Posterior cingulate gyrus (tissue), 11 donors: Measurements from ENCODE around the gene FRS2.

Experiments
- DNase-seq, 10 donors: peaks; one replicate each; pipeline versions ENCODE4 v3.0.0 to v3.0.0-alpha.2; 2020 to 2021; ENCODE audit warnings: mixed read lengths in 3 of 10
- intact Hi-C: fragments of 100-400 bp; cut with DNase I; formaldehyde crosslinking; loops from one replicate; pipeline ENCODE4 v1.15.1; 2023

Gene FRS2

DNA sequence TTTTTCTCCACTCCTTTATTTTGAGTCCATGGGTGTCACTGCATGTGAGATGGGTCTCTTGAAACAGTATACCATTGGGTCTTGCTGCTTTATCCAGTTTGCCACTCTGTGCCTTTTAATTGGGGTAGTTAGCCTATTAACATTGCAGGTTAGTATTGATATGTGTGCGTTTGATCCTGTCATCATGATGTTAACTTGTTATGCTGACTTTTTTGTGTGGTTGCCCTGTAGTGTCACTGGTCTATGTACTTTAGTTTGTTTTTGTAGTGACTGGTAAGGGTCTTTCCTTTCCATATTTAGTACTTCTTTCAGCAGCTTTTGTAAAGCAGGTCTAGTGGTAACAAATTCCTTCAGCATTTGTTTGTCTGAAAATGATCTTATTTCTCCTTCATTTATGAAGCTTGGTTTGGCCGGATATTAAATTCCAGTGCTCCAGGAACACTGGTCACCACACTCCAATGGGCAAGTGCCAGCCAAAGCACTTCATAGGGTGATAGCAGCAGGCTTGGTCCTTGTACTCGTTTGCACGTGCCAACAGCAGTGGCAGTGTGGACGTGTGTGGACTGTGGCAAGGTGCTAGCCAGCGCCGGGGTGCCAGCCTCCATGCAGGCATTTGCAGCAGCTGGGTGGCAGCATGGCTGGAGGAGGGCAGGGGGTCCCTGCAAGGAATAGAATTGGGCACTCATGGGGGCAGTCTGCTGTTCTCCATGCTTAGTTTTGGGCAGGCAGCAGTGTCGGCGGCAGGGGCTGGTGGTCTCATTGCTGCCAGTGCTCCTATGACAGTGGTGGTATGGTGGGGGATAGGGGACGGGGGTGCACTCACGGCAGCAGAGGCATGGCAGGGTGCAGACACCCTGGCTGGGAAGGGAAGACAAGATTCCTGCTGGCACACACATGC lies 53.5 kb downstream of the FRS2 start:
- intact Hi-C loops = no loop called here
- peak in 1 of 10 donors; percentile 61 for DNase-seq

DNA sequence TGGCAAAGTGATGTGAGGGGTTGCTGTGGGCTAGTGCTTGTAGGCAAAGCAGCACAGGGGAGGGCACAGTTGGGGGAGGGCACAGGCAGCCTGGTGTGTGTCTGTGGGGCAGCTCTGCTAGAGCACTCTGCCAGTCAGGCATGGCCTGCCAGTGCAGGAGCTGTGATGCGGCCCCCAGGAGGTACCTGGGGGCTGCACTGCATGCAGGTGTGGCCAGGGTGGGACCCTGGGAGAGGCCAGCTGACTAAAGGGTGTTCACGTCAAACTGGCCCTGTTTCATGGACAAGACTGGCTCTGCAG lies 54.1 kb downstream of the FRS2 start:
- intact Hi-C loops = no loop called here
- DNase-seq = peak in 1 of 10 donors; percentile 73

DNA sequence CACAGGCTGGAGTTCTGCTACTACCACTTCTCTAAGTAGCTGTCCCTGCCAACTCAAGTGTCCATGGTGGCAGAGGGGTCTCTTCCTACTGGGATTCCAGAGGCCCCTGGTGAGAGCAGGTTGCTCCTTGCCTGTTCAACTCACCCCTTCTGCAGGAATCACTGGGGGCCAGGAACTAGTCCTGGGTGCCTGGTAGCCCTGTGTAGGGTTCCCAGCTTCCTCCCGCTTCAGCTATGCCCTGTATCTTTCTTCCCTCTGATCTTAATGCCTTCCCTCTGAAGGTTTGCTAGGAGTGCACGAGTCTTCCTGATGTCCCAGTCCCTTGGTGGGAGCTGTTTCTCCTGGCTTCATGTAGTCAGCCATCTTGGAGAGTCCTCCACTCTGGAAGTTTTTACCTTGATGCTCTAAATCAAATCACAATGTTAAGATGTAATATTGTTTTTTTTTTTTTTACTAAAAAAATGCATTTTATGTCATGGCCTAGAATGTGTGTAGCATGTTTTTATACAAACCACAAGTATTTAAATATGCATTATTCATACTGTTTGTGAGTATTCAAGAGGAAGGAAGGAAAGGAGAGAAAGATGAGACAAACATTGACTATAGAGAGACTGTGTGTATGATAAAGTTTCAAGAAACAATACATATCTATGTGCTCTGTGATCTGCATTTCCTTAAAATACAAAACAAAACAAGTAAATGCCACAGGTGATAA lies 54.7 kb downstream of the FRS2 start:
- intact Hi-C loops = no loop called here
- DNase-seq = no peak

DNA sequence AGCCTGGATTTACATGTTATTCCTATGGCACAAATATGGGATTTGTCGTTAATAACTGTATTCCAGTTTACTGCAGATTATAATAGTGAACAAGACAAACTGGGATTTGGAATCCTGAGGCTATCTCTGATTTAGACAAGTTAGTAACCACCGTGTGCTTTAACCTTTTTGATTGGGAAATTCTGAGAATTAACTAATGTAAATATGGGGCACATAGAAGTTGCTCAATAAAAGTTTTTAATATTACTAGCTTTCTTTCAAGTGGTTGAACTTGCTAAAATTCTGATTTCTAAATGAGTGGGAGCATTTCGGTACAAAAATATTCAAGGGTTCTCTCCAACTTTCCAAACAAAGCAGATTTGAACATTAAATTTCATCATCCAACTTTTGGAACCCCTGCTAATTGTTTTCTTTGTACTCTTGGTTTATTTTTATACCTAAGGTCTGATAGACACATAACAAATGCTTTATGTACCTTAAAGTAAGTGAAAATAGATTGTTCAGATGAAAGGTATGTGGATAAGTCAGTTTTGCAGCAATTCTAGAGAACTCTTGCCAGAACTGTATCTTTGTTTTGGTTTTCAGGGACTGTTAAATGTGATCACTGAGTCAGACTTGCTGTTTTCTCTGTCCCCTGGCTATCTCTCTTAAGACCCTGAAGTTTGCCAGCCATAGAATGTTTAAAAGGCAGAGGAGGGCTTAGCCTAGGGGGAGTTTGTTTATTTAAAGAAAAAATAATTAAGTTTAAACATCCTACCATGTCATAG lies 57.5 kb downstream of the FRS2 start:
- intact Hi-C loops = no loop called here
- DNase-seq = no peak

DNA sequence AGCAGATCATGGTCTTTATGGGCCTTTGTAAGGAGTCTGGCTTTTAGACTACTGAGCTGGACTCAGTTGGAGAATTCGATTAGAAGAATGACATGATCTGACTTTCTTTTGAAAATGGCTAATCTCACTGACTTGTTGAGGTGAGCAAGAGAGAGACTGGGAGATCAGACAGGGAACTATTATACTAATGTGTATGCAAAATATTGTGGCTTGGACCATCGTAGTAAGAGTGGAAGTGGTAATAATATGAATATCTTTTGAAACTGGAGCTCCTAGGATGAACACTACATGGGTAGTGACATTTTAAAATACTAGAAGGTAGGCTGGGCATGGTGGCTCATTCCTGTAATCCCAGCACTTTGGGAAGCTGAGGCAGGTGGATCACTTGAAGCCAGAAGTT lies 58.8 kb downstream of the FRS2 start:
- intact Hi-C loops = no loop called here
- DNase-seq = no peak

DNA sequence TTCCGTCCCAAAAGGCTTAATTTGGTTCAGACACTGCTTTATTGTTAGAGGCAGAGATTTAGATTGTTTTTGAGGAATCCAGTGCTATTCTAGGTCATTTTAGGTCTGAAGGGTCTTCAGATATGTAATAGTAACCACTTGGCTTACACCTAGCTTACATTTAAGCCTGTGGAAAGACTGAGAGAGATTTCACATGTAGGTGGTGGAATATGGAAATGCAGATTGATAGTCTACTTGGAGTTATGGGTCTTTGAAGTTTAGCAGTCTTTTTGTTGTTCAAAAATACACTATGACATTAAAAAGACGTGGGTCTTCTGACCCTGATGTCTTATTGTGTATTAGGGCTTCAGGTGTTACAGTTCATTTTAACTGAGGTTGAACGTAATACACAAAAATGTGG lies 63.7 kb downstream of the FRS2 start:
- no peak for DNase-seq
- intact Hi-C loops = no loop called here

DNA sequence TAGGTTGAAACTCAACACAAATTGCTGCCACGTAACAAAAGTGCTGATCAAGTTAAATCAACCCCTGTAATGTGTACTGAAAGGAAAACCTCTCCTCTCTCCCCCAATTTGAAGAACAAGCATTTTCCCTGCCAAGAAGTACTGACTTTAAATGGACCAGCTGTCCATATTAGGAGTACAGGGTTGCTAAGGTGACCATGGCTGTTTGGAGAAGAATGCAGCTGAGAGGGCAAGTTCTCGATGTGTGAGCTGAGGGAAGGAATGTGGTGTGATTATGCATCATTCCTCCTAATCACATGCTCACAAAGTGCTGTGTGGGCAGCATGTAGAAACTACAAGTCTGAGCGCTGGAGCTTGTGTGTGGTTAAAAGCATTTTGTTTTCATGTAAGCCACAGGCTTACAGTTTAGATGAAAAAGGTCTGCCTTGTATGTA lies 64.2 kb downstream of the FRS2 start:
- intact Hi-C loops = no loop called here
- peak in 6 of 10 donors; percentile 17 to 74 (median 35) for DNase-seq

DNA sequence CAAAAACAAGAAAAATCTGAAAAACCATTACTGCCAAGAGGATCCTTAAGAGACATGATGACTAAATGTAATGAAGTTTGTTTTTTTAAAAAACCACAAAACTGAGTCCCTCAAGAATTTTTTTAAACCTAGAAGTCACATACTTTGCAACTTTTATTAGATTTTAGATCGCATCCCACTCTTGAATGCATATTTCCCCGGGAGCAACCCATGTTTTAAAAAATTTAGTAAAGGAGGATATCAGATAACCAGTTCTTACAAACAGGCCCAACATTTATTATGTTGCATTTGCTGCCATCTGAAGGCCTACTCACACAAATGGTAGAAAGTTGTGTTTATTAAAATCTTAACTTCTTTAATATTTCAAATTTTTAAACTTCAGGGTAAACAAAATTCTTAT lies 70.8 kb downstream of the FRS2 start:
- intact Hi-C loops = no loop called here
- DNase-seq = no peak

DNA sequence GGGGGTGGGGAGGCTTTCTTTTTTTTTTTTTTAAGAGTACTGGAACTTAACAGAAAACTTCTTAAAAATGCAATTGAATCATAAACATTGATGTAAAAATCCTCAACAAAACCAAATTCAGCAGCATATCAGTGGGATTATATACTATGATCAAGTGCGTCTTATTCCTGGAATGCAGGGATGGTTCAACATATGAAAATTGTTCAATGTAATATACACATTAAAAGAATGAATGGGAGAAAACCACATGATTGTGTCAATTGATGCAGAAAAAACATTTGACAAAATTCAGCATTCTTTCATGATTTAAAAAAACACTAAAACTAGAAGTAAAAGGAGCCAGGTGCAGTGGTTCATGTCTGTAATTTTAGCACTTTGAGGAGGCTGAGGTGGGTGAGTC lies 73.9 kb downstream of the FRS2 start:
- no peak for DNase-seq
- intact Hi-C loops = no loop called here

DNA sequence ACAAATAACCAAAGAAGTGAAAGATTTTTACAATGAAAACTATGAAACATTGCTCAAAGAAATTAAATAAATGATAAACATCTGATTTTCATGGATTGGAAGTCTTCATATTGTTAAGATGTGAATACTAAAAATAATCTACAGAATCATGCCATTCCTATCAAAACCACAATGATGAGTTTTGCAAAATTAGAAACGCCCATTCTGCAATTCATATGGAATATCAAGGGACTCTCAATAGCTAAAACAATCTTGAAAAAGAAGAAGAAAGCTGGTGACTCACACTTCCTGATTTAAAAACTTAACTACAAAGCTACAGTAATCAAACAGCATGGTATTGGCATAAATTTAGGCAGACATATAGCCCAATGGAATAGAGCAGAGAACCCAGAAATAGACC lies 74.9 kb downstream of the FRS2 start:
- DNase-seq = no peak
- intact Hi-C loops = no loop called here

DNA sequence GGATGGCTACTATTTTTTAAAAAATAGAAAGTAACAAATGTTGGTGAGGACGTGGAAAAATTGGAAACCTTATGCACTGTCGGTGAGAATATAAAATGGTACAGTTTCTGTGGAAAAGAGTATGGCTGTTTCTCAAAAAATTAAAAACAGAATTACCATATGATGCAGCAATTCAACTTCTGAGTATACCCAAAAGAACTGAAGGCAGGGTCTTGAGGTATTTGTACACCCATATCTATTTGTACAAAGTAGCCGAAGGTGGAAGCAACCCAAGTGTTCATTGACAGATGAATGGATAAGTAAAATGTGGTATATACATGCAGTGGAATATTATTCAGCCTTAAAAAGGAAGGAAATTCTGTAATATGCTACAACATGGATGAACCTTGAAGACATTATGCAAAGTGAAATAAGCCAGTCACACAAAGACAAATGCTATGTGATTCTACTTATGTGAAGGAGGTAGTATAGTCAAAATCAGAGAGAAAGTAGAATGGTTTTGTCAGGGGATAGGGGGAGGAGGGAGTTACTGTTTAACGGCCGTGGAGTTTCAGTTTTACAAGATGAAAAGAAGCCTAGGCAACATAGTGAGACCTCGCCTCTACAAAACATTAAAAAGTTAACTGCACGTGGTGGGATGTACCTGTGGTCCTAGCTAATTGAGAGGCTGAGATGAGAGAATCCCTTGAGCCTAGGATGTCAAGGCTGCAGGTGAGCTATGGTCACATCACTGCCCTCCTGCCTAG lies 76.7 kb downstream of the FRS2 start:
- intact Hi-C loops = no loop called here
- DNase-seq = no peak

DNA sequence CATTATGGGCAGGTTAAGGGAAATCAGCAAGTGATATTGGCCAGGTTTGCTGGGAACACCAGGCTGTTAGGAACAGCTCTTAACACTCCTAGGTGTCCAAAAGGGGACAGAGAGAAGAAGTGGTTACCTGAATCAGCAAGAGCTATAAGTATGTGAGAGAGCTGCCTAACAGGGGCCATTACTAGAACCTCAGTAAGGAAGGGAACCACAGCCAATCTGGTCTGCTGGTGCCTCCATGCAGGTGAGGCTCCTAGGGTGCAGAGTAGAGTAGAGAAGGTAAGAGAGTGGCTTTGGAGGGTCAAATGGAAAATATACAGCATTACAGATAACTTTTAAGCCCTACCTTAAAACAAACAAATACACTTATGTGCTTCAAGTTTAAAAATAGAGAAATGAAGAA lies 78.5 kb downstream of the FRS2 start:
- no peak for DNase-seq
- intact Hi-C loops = no loop called here

DNA sequence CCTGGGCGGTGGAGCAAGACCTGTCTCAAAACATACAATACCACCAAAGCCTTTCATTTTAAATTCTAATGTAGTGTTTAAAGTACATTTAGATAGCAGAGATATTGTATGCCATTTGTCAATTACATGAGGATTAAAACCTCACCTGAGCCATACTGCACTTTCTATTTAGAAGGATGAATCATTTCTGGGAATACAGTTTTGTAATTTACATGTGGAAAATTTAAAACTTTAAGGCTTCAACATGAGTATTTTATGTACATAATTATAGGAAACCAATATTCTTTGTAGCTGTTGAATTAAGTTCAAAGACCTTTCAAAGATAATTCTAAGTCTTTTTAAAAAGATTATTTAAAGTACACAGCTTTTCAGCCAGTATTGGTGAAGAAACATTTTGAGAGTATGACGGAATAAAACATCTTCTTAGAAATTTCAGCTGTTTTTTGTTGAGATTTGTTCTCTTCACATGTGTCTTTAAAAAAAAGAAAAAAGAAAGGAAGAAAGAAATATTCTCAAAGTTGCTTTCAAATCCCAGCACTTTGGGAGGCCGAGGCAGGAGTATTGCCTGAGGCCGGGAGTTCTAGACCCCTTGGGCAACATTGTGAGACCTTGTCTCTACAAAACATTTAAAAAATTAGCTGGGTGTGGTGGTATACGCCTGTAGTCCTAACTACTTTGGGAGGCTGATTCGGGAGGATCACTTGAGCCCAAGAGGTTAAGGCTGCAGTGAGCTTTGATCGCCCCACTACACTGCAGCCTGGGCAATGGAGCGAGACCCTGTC lies 80.6 kb downstream of the FRS2 start:
- DNase-seq = no peak
- intact Hi-C loops = no loop called here

DNA sequence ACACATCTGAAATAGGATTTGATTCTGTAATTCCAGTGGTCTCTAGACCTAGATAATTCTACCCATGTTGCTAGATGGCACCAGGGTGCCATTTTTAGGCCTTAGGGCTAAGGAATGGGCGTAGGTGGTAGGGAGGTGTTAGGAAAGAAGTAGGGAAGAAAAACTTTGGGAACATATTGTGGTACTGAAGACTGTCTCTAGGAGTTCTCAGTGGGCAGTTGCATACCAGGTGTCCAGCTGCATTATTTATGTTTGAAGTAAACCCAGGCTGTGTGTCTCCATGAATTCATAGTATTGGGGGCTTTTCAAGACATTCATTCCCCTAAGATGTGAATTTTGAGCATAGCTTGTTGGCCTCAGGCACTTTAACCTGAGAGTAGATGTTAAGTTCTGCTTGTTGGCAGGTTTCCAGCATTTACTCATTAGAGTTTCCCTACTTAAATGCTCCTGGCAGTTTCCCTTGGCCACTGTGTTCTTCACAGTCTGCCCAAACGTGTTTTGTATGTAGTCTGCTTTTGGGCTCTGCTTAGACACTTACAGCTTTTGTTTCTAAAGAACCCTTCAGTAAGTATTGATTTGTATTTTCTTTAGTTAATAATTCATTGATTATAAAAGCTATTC lies 83.5 kb downstream of the FRS2 start:
- DNase-seq = no peak
- intact Hi-C loops = no loop called here

DNA sequence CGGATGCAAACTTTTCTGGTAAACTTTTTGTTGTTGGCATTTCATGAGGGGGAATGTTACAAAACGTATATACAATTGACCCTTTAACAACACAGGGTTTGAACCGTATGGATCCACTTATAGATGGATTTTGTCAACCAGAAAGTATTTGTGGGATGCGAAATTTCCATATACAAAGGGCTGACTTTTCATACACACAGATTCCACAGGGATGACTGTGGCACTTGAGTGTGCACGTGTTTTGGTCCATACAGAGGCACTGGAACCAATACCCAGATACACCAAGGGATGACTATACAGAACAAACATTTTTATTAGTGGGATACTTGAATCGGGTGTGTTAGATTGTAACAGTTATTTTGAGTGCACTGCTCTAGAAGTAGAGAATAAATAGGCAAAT lies 85.3 kb downstream of the FRS2 start:
- no peak for DNase-seq
- intact Hi-C loops = no loop called here

DNA sequence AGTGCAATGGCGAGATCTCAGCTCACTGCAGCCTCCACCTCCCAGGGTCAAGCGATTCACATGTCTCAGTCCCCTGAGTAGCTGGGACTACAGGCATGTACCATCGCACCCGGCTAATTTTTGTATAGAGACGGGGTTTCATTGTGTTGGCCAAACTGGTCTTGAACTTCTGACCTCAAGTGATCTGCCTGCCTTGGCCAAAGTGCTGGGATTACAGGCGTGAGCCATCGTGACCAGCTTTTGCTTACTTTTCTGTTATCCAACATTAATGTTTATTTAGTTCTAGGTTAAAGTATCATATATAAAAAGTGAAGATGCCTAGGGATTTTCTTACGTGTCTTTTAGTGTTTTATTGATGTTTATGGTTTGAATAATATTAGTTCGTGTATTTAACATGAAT lies 86.2 kb downstream of the FRS2 start:
- no peak for DNase-seq
- intact Hi-C loops = no loop called here

DNA sequence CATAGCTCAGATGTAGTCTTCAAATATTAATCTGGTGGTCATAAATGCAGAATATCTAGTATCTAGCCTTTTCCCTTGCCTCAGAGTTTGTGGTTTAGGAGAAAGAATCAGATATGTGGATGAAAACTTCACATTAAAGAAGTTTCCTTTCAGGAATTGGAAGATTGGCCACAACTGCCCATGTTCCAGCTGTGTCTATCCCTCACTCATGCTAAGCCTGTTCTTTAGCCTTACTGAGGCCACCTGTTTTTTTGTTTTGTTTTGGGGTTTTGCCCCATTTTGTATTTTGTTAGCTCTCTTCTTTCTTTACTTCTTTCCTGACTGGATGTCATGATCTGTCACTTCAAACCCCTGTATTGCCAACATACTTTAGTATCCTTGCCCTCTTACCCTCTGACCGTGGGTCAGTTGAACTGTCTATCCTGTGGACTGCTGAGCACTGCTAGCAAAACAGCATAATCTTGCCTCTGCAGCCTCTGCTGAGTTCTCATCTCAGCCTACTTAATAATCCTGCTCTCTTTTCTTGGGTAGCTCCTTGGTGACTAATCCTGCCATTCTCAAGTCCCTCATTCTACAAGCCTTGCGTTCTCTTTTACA lies 93.1 kb downstream of the FRS2 start:
- intact Hi-C loops = loop anchor here (10.0 kb wide), 1 partner anchor 88 kb away; the partner anchor contains the start of gene FRS2
- DNase-seq = no peak

DNA sequence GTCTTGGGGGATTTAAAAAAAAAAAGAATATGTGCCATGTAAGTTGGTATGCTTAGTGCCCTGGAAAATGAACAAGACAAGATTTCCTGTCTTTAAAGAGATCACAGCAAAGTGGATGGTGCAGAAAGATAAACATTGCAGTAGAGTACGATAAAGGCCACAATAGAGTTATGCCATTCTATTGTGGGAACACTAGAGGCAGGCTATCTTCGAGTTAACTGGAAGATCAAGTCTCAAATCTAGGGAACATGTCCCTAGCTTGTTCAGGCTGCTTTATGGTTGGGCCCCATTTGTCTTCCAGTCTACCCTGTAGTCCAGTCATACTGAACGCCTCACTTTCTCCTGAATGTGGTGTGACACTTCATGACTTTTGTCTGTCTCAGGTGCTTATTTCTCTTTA lies 96.4 kb downstream of the FRS2 start:
- intact Hi-C loops = loop anchor here (10.0 kb wide), 1 partner anchor 92 kb away; the partner anchor contains the start of gene FRS2
- DNase-seq = no peak

DNA sequence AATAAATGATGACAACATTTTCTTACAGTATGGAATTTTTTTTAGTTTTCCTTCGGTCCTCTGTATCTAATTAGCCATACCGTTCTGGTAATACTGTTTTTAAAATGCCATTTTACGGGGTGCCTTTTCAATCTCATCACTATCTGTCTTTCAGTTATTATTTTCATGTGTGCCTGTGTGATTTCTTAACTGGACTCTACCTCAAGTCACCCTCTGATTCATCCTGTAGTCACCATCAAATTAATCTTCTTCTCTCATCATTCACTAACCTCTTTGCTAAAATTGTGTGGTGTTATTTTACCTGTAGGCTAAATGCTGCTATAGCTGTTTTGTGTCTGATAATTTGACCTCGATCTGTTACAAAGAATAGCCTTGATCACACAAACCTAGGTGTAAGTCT lies 99.0 kb downstream of the FRS2 start:
- DNase-seq = no peak
- intact Hi-C loops = loop anchor here (10.0 kb wide), 1 partner anchor 94 kb away; the partner anchor contains the start of gene FRS2
